ENCODE measurements around the gene USH2A.
A peak's percentile ranks its signal among the peaks of the same experiment; 100 is the strongest.

USH2A gene

GRCh38 chr1:216184126-216184680, 239.0 kb downstream of the USH2A start:
- no peak overlapping the region for H3K4me3 ChIP-seq (replicated peaks; ENCODE audit: low read depth, low read length)
- TF ChIP-seq, protein P1, sequence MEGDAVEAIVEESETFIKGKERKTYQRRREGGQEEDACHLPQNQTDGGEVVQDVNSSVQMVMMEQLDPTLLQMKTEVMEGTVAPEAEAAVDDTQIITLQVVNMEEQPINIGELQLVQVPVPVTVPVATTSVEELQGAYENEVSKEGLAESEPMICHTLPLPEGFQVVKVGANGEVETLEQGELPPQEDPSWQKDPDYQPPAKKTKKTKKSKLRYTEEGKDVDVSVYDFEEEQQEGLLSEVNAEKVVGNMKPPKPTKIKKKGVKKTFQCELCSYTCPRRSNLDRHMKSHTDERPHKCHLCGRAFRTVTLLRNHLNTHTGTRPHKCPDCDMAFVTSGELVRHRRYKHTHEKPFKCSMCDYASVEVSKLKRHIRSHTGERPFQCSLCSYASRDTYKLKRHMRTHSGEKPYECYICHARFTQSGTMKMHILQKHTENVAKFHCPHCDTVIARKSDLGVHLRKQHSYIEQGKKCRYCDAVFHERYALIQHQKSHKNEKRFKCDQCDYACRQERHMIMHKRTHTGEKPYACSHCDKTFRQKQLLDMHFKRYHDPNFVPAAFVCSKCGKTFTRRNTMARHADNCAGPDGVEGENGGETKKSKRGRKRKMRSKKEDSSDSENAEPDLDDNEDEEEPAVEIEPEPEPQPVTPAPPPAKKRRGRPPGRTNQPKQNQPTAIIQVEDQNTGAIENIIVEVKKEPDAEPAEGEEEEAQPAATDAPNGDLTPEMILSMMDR (IDR thresholded peaks at IDR 0.05; ENCODE audit: low read length, missing control alignments): no peak
- DNase-seq (ENCODE audit: low read depth): no peak

GRCh38 chr1:216183454-216183853, 239.8 kb downstream of the USH2A start:
- TF ChIP-seq, protein P1 (IDR thresholded peaks at IDR 0.05; ENCODE audit: low read length, missing control alignments): no peak
- H3K4me3 ChIP-seq (replicated peaks; ENCODE audit: low read depth, low read length): no peak overlapping the region
- DNase-seq (ENCODE audit: low read depth): no peak

- peak; percentile 23 for DNase-seq (ENCODE audit: low read depth)
- TF ChIP-seq, protein P1 (IDR thresholded peaks at IDR 0.05; ENCODE audit: low read length, missing control alignments): no peak
- no peak overlapping the region for H3K4me3 ChIP-seq (replicated peaks; ENCODE audit: low read depth, low read length)
Measured at GRCh38 chr1:216183007-216183406, 240.2 kb downstream of the USH2A start.

- TF ChIP-seq, protein P1 (IDR thresholded peaks at IDR 0.05; ENCODE audit: low read length, missing control alignments): no peak
- H3K4me3 ChIP-seq (replicated peaks; ENCODE audit: low read depth, low read length): no peak overlapping the region
- no peak for DNase-seq (ENCODE audit: low read depth)
Measured at GRCh38 chr1:216181590-216181989, 241.7 kb downstream of the USH2A start.

GRCh38 chr1:216178281-216178680, 245.0 kb downstream of the USH2A start:
- H3K4me3 ChIP-seq (replicated peaks; ENCODE audit: low read depth, low read length): no peak overlapping the region
- TF ChIP-seq, protein P1 (IDR thresholded peaks at IDR 0.05; ENCODE audit: low read length, missing control alignments): no peak
- no peak for DNase-seq (ENCODE audit: low read depth)

- DNase-seq (ENCODE audit: low read depth): no peak
- TF ChIP-seq, protein P1 (IDR thresholded peaks at IDR 0.05; ENCODE audit: low read length, missing control alignments): no peak
Measured at GRCh38 chr1:216176970-216177369, 246.3 kb downstream of the USH2A start.

DNA sequence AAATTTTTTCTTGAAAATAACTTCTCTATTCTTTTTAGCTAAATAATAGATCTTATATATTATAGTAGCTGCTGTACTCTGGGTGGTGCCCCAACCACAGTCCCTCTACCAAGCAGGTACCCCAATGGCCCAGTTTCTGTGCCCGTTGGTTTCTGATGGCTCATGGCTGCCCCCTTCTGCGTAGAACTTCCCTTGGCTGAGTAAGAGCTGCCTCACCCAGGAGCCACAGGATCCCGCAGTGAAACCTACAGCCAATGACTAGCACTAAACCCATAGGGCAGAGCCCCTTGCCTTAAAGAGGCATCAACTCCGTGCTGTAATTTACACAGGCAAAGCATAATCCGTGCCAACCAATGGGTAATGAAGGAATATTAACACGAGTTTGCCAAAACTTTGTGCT, 247.5 kb downstream of the USH2A start:
- H3K4me3 ChIP-seq (replicated peaks; ENCODE audit: low read depth, low read length): no peak overlapping the region
- no peak for DNase-seq (ENCODE audit: low read depth)
- TF ChIP-seq, protein P1 (IDR thresholded peaks at IDR 0.05; ENCODE audit: low read length, missing control alignments): no peak

More at GRCh38 chr1:216176970-216177369, 246.3 kb downstream of the USH2A start:
- H3K4me3 ChIP-seq (replicated peaks; ENCODE audit: low read depth, low read length): no peak overlapping the region

Data from fibroblast of pulmonary artery (primary cell).